Omental fat pad (tissue), 4 donors: Measurements from ENCODE around the gene CHRNG. TPM values are rescaled to one million over a fixed set of nuclear protein-coding genes. Genes with fewer than 3 reads are reported as not detected.

Experiments used
- ATAC-seq: fragments of 150-250 bp; one replicate; pipeline ENCODE4 v1.9.1; 2016; ENCODE audit warnings: mild to moderate bottlenecking, moderate library complexity; ENCODE audit not compliant: low FRiP score
- DNase-seq: peaks from one replicate; pipeline ENCODE4 v3.0.0-alpha.2; 2019; ENCODE audit warnings: low spot score
- total RNA-seq, 4 donors: library from RNA; depleted of rRNA; stranded (reverse); fragments of >200 nt; gene quantifications; one replicate each; pipeline ENCODE4 v1.1.0, GENCODE V29; 2016
- TF ChIP-seq, protein P1 (sequence below), 3 donors: fragments of 450-650 bp; IDR thresholded peaks; one replicate each; pipeline ENCODE4 v1.5.1; 2016 to 2017; ENCODE audit warnings: antibody characterized with exemption in 3 of 3, mild to moderate bottlenecking in 3 of 3, moderate library complexity in 2 of 3

The CHRNG gene
- total RNA-seq, 4 donors from 2014 or later = not detected

DNA sequence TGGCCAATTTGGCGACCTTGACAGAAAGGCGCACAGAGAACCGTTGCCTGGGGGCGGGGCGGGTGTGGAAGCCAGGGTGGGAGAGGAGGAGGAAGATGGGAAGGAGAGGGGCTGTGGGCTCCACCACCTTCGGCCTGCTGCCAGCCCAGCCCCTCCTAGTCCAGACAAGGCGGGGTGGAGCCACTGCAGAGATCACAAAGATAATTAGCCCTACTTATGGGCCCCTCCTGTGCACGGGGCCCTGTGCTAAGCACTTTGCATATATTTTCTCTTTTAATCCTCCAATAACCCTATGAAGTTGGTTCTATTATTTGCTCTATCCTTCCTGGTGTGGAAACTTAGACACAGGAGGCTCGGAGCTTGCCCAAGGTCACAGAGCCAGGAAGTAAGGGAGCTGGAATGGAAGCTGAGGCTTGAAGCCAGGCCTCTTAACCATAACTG lies 38.1 kb upstream of the CHRNG start:
- no peak for ATAC-seq
- no peak for DNase-seq
- TF ChIP-seq, protein P1, sequence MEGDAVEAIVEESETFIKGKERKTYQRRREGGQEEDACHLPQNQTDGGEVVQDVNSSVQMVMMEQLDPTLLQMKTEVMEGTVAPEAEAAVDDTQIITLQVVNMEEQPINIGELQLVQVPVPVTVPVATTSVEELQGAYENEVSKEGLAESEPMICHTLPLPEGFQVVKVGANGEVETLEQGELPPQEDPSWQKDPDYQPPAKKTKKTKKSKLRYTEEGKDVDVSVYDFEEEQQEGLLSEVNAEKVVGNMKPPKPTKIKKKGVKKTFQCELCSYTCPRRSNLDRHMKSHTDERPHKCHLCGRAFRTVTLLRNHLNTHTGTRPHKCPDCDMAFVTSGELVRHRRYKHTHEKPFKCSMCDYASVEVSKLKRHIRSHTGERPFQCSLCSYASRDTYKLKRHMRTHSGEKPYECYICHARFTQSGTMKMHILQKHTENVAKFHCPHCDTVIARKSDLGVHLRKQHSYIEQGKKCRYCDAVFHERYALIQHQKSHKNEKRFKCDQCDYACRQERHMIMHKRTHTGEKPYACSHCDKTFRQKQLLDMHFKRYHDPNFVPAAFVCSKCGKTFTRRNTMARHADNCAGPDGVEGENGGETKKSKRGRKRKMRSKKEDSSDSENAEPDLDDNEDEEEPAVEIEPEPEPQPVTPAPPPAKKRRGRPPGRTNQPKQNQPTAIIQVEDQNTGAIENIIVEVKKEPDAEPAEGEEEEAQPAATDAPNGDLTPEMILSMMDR (IDR thresholded peaks at IDR 0.05) = no peak

DNA sequence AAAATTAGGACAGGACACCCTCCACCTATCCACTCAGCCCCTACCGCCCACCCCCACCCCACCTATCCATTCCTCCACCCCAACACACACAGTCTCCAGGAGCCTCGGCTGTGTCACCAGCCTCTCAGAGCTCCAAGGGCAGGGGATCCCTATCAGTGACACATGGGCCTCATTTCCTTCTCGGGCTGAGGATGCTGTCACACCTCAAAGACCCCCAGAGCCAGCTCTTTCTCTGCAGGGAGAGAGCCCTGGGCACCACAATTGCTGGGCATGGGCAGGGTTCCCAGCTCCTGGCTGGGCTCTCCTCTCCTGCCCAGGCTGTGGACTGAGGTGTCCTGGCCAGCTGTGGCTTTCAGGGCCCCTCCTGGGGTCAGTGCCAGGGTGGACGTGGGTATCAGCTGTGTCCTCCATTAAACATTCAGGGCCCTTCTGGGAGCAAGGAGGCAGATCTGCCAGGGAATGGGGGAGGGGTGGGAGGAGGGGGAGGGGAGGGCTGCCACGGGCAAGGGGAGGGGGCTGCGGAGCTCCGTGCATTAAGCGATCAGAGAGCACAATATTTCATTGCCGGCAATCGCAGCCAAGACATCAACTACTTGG lies 37.6 kb upstream of the CHRNG start:
- DNase-seq = no peak
- ATAC-seq = no peak
- TF ChIP-seq, protein P1 (IDR thresholded peaks at IDR 0.05) = no peak

DNA sequence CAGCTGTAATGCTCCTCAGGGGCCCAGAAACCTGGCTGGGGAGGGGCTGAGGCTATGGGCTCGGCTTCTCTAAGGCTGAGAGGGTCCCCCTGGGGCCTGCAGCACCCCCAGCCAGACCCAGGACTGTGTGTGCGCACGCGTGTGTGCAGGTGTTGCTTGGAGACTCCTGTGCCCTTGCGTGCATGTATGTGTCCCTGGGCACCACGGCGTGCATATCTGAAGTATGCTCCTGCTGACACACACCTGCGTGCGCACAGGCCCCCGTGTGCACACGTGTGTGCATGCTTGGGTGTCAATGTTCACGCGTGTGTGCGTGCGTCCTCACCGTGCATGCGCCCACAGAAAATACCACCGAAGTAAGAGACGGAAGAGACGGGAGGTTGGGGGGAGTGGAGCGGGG lies 37.0 kb upstream of the CHRNG start:
- TF ChIP-seq, protein P1 (IDR thresholded peaks at IDR 0.05) = no peak
- no peak for DNase-seq
- ATAC-seq = no peak

DNA sequence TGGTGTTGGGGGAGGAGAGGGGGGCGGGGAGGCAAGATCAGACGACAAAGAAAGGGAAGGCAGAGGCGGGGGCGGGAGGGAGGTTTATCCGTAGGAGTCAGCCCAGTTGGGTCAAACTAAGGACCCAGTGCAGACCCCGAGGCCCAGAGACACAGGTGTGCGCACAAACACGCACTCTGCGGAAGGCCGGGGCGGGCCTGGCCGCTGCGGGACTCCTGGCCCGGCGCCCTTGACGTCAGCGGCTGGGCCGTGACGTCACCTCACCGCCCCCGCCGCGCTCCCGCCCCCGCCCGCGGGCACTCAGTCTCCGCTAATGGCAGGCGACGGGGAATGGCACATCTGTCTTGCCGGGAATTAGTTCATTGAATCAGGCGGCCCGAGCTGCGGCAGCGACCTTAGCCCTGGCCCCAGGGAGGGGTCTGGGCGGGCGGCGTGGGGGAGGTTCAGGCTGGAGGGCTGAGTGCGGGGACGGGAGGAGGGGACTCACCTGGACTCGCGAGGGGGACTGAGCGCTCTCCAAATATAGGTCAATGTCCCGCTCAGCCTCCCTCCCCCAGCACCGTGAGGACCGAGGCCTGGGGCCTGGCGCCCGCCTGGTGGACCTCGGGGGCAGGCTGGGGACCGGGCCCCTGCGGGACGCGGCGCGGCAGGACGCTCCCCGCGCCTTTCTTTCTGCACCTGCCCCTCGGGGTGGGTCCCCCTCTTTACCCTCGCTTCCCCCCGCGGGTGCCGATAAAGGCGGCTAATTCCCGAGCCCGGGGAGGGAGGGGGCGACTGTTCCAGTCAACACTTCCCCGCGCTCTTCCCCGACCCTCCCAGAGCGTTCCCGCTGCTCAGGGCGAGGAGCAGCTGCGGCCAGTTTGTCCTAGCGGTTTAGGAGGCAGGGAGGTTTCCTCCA lies 36.3 kb upstream of the CHRNG start:
- TF ChIP-seq, protein P1 (IDR thresholded peaks at IDR 0.05) = no peak
- ATAC-seq (peak; percentile 72), DNase-seq (no peak)

DNA sequence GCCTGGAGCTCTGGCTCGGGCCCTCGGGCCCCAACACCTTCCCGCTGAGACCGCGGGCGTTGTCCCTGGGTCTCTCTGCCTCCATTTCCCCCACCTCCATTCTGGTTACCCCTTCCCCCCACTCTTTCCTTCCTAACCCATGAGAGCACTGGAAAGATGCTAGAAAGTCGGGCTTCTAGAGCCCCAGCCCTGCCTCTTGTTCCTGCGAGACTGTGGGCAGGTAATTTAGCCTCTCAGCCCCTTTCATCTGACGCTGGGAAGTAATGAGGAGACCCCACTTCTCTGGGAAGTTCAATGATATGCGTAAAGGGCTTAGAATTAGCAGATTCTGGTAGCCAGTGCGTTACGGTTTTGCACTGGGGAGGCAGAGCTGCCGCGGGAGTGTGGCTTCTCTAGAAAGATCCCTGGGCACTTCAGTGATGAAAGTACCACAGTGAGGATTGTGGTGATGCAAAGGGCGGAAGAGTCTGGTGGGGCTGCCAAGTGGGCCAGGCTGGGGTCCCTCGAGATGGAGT lies 35.6 kb upstream of the CHRNG start:
- TF ChIP-seq, protein P1 (IDR thresholded peaks at IDR 0.05) = no peak
- ATAC-seq = no peak

DNA sequence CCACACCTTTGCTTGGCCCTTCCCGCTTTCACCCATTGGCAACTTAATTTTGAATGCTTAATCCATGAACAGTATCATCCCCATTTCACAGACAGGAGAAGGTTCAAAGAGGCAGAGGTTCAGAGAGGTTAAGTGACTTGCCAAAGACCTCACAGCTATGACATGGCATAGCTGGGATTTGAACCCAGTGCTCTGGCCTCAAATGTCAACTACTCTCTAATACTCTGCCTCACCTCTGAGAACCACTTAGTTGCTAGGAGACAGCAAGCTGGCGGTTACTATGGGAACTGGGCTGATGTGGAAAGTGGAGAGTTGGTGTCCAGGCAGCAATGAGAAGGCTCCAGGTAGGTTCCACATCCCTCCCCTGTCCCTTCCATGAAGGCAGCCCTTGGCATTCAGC lies 35.1 kb upstream of the CHRNG start:
- ATAC-seq (no peak), DNase-seq (no peak)
- TF ChIP-seq, protein P1 (IDR thresholded peaks at IDR 0.05) = no peak

More for the DNA sequence above, 35.6 kb upstream of the CHRNG start:
- DNase-seq = no peak
